Measurements from ENCODE around the gene DNMBP.
A peak's percentile ranks its signal among the peaks of the same experiment; 100 is the strongest.
"Not testable (repeated sequence)": the region's sequence is repeated elsewhere in the genome, so short reads cannot be mapped to it uniquely, and the experiment has no call there.

Gene DNMBP

GRCh38 chr10:100033766-100034418 is 24.1 kb upstream of the DNMBP start:
- Mint-ChIP-seq H3K36me3 (ENCODE audit: low read depth) (no peaks in the 10 kb centered on the region), H3K4me3 (no peak overlapping the region), H3K27me3 (ENCODE audit: low read depth) (peaks cover 2% of the 10 kb centered on the region), H3K4me1 (ENCODE audit: low read depth) (no peaks in the 10 kb centered on the region), H3K27ac (no peak overlapping the region), H3K9me3 (no peaks in the 10 kb centered on the region)
- no peak for DNase-seq (ENCODE audit: low spot score)

- DNase-seq (ENCODE audit: low spot score) = no peak
- peaks cover 5% of the 10 kb centered on the region for H3K9me3 Mint-ChIP-seq
- H3K27me3 Mint-ChIP-seq (ENCODE audit: low read depth) = peaks cover 3% of the 10 kb centered on the region
- H3K4me1 Mint-ChIP-seq (ENCODE audit: low read depth) = no peaks in the 10 kb centered on the region
- H3K4me3 Mint-ChIP-seq = no peak overlapping the region
- H3K36me3 Mint-ChIP-seq (ENCODE audit: low read depth) = peaks cover 2% of the 10 kb centered on the region
- no peak overlapping the region for H3K27ac Mint-ChIP-seq
Observed at GRCh38 chr10:100027416-100027815, 17.7 kb upstream of the DNMBP start.

GRCh38 chr10:100025576-100025975 is 15.8 kb upstream of the DNMBP start:
- Mint-ChIP-seq H3K4me1 (ENCODE audit: low read depth) (peaks cover under 1% of the 10 kb centered on the region), H3K27me3 (ENCODE audit: low read depth) (peaks cover 3% of the 10 kb centered on the region), H3K36me3 (ENCODE audit: low read depth) (peaks cover 2% of the 10 kb centered on the region), H3K27ac (no peak overlapping the region), H3K9me3 (peaks cover 5% of the 10 kb centered on the region), H3K4me3 (no peak overlapping the region)
- no peak for DNase-seq (ENCODE audit: low spot score)

- DNase-seq (ENCODE audit: low spot score) = no peak
- H3K9me3 Mint-ChIP-seq = peaks cover 5% of the 10 kb centered on the region
- peaks cover 2% of the 10 kb centered on the region for H3K36me3 Mint-ChIP-seq (ENCODE audit: low read depth)
- H3K4me1 Mint-ChIP-seq (ENCODE audit: low read depth) = peaks cover 7% of the 10 kb centered on the region
- H3K4me3 Mint-ChIP-seq = no peak overlapping the region
- H3K27ac Mint-ChIP-seq = no peak overlapping the region
- peaks cover 5% of the 10 kb centered on the region for H3K27me3 Mint-ChIP-seq (ENCODE audit: low read depth)
Observed at GRCh38 chr10:100024748-100025147, 15.0 kb upstream of the DNMBP start.

- DNase-seq (ENCODE audit: low spot score) = no peak
- H3K9me3 Mint-ChIP-seq = no peaks in the 10 kb centered on the region
- no peaks in the 10 kb centered on the region for H3K36me3 Mint-ChIP-seq (ENCODE audit: low read depth)
- peaks cover 7% of the 10 kb centered on the region for H3K4me1 Mint-ChIP-seq (ENCODE audit: low read depth)
- H3K27ac Mint-ChIP-seq = no peak overlapping the region
- peaks cover 8% of the 10 kb centered on the region for H3K27me3 Mint-ChIP-seq (ENCODE audit: low read depth)
- H3K4me3 Mint-ChIP-seq = no peak overlapping the region
Observed at GRCh38 chr10:100022403-100022802, 12.7 kb upstream of the DNMBP start.

GRCh38 chr10:100021322-100021721 is 11.6 kb upstream of the DNMBP start:
- H3K4me3 Mint-ChIP-seq = no peak overlapping the region
- no peaks in the 10 kb centered on the region for H3K9me3 Mint-ChIP-seq
- H3K27me3 Mint-ChIP-seq (ENCODE audit: low read depth) = peaks cover 11% of the 10 kb centered on the region
- no peak for DNase-seq (ENCODE audit: low spot score)
- H3K27ac Mint-ChIP-seq = no peak overlapping the region
- peaks cover 7% of the 10 kb centered on the region for H3K4me1 Mint-ChIP-seq (ENCODE audit: low read depth)
- no peaks in the 10 kb centered on the region for H3K36me3 Mint-ChIP-seq (ENCODE audit: low read depth)

- no peak overlapping the region for H3K27ac Mint-ChIP-seq
- no peak for DNase-seq (ENCODE audit: low spot score)
- H3K9me3 Mint-ChIP-seq = no peaks in the 10 kb centered on the region
- no peaks in the 10 kb centered on the region for H3K36me3 Mint-ChIP-seq (ENCODE audit: low read depth)
- H3K4me3 Mint-ChIP-seq = no peak overlapping the region
- H3K27me3 Mint-ChIP-seq (ENCODE audit: low read depth) = peaks cover 9% of the 10 kb centered on the region
- peaks cover 7% of the 10 kb centered on the region for H3K4me1 Mint-ChIP-seq (ENCODE audit: low read depth)
Observed at GRCh38 chr10:100020886-100021253, 11.1 kb upstream of the DNMBP start.

- peaks cover 10% of the 10 kb centered on the region for H3K27me3 Mint-ChIP-seq (ENCODE audit: low read depth)
- H3K9me3 Mint-ChIP-seq = no peaks in the 10 kb centered on the region
- no peak overlapping the region for H3K4me3 Mint-ChIP-seq
- no peak overlapping the region for H3K27ac Mint-ChIP-seq
- DNase-seq (ENCODE audit: low spot score) = no peak
- H3K36me3 Mint-ChIP-seq (ENCODE audit: low read depth) = no peaks in the 10 kb centered on the region
- H3K4me1 Mint-ChIP-seq (ENCODE audit: low read depth) = peaks cover 7% of the 10 kb centered on the region
Observed at GRCh38 chr10:100020142-100020885, 10.6 kb upstream of the DNMBP start.

- H3K27ac Mint-ChIP-seq = no peak overlapping the region
- DNase-seq (ENCODE audit: low spot score) = no peak
- H3K27me3 Mint-ChIP-seq (ENCODE audit: low read depth) = peaks cover 10% of the 10 kb centered on the region
- peaks cover 7% of the 10 kb centered on the region for H3K4me1 Mint-ChIP-seq (ENCODE audit: low read depth)
- H3K4me3 Mint-ChIP-seq = no peak overlapping the region
- H3K36me3 Mint-ChIP-seq (ENCODE audit: low read depth) = no peaks in the 10 kb centered on the region
- H3K9me3 Mint-ChIP-seq = no peaks in the 10 kb centered on the region
Observed at GRCh38 chr10:100019787-100020141, 10.0 kb upstream of the DNMBP start.

GRCh38 chr10:100014071-100014762 is 4.5 kb upstream of the DNMBP start:
- no peak for DNase-seq (ENCODE audit: low spot score)
- Mint-ChIP-seq H3K4me3 (no peak overlapping the region), H3K4me1 (ENCODE audit: low read depth) (peaks cover 15% of the 10 kb centered on the region), H3K27ac (no peak overlapping the region), H3K27me3 (ENCODE audit: low read depth) (peaks cover 40% of the 10 kb centered on the region), H3K36me3 (ENCODE audit: low read depth) (no peaks in the 10 kb centered on the region), H3K9me3 (no peaks in the 10 kb centered on the region)

GRCh38 chr10:100013621-100014020 is 3.9 kb upstream of the DNMBP start:
- DNase-seq (ENCODE audit: low spot score) = no peak
- Mint-ChIP-seq H3K27ac (no peak overlapping the region), H3K36me3 (ENCODE audit: low read depth) (no peaks in the 10 kb centered on the region), H3K4me3 (no peak overlapping the region), H3K4me1 (ENCODE audit: low read depth) (peaks cover 21% of the 10 kb centered on the region), H3K9me3 (no peaks in the 10 kb centered on the region), H3K27me3 (ENCODE audit: low read depth) (peaks cover 42% of the 10 kb centered on the region)

- Mint-ChIP-seq H3K4me1 (ENCODE audit: low read depth) (peaks cover 31% of the 10 kb centered on the region), H3K27me3 (ENCODE audit: low read depth) (peaks cover 56% of the 10 kb centered on the region)
- not testable (repeated sequence) for DNase-seq (ENCODE audit: low spot score); H3K27ac Mint-ChIP-seq; H3K4me3 Mint-ChIP-seq; H3K36me3 Mint-ChIP-seq (ENCODE audit: low read depth); H3K9me3 Mint-ChIP-seq
Observed at GRCh38 chr10:100011906-100012305, 2.2 kb upstream of the DNMBP start.

GRCh38 chr10:100009283-100009792 is 409 bp downstream of the DNMBP start:
- no peak overlapping the region for H3K27ac Mint-ChIP-seq
- H3K9me3 Mint-ChIP-seq = no peaks in the 10 kb centered on the region
- no peak for DNase-seq (ENCODE audit: low spot score)

GRCh38 chr10:100008708-100009282 is 952 bp downstream of the DNMBP start:
- Mint-ChIP-seq H3K4me1 (ENCODE audit: low read depth) (peaks cover 30% of the 10 kb centered on the region), H3K4me3 (peak overlapping the region; percentile 84), H3K27me3 (ENCODE audit: low read depth) (peaks cover 54% of the 10 kb centered on the region), H3K36me3 (ENCODE audit: low read depth) (no peaks in the 10 kb centered on the region), H3K27ac (no peak overlapping the region), H3K9me3 (no peaks in the 10 kb centered on the region)
- no peak for DNase-seq (ENCODE audit: low spot score)

More at GRCh38 chr10:100009283-100009792, 409 bp downstream of the DNMBP start:
- no peaks in the 10 kb centered on the region for H3K36me3 Mint-ChIP-seq (ENCODE audit: low read depth)
- H3K4me3 Mint-ChIP-seq = peak overlapping the region; percentile 84
- H3K4me1 Mint-ChIP-seq (ENCODE audit: low read depth) = peaks cover 35% of the 10 kb centered on the region
- H3K27me3 Mint-ChIP-seq (ENCODE audit: low read depth) = peaks cover 60% of the 10 kb centered on the region
